B cell (primary cell): ENCODE measurements around the gene LNX1. TPM values are rescaled to one million over a fixed set of nuclear protein-coding genes. Genes with fewer than 3 reads are reported as not detected.

Source experiments
- ATAC-seq: fragments of 200-7000 bp; cut with Tn5 transposase; one replicate; pipeline ENCODE4 v1.10.0; 2021; ENCODE audit warnings: low read depth, mild to moderate bottlenecking, moderate number of reproducible peaks, moderate library complexity
- CTCF ChIA-PET: fragments of 350-600 bp; sonication (Branson Sonifier 250); formaldehyde crosslinking; loops from one replicate; lab custom pipeline; 2021; ENCODE audit warnings: antibody characterized with exemption, inconsistent platforms; lab: Charles Lee
- POLR2A ChIA-PET: fragments of 350-600 bp; sonication (Branson Sonifier 250); formaldehyde crosslinking; loops from one replicate; lab custom pipeline; 2021; ENCODE audit warnings: antibody characterized with exemption; lab: Charles Lee
- DNase-seq: peaks from one replicate; pipeline ENCODE4 v3.0.0; 2013
- H2AFZ ChIP-seq: 2 replicates; pipeline ENCODE4 v1.6.1; 2012; ENCODE audit warnings: mild to moderate bottlenecking, low read depth, low read length; ENCODE audit not compliant: insufficient read depth, poor library complexity, severe bottlenecking
- H3K27ac ChIP-seq, 2 donors: 1 replicate in 1 of 2; 2 replicates in 1 of 2; pipeline ENCODE4 v1.5.1; 2012 to 2013; ENCODE audit warnings: low read length in 2 of 2, mild to moderate bottlenecking in 2 of 2, moderate library complexity in 1 of 2
- H3K27me3 ChIP-seq, 4 experiments: fragments of 200-600 bp in 1 of 4; sonication (generic) in 1 of 4; replicated peaks in 1 of 4; 1 replicate in 2 of 4; 2 replicates in 2 of 4; pipeline versions ENCODE4 v1.6.1 to v1.7.0; 2013 to 2016; ENCODE audit warnings: low read length in 3 of 4, mild to moderate bottlenecking in 2 of 4, mixed read lengths in 1 of 4, moderate library complexity in 1 of 4; ENCODE audit not compliant: insufficient read depth in 4 of 4, control insufficient read depth in 3 of 4; ENCODE audit errors: control extremely low read depth in 1 of 4
- H3K36me3 ChIP-seq, 2 experiments: replicated peaks in 1 of 2; 1 replicate in 1 of 2; 2 replicates in 1 of 2; pipeline versions ENCODE4 v1.6.1 to v1.7.1; 2013; ENCODE audit warnings: low read length in 1 of 2; ENCODE audit not compliant: insufficient read depth in 2 of 2, control insufficient read depth in 1 of 2; ENCODE audit errors: control extremely low read depth in 1 of 2, extremely low read depth in 1 of 2
- H3K4me1 ChIP-seq, 2 donors: fragments of 200-600 bp in 1 of 2; sonication (generic) in 1 of 2; 1 replicate in 1 of 2; 2 replicates in 1 of 2; pipeline versions ENCODE4 v1.5.1 to v1.6.1; 2013 to 2017; ENCODE audit warnings: low read length in 2 of 2; ENCODE audit not compliant: control insufficient read depth in 2 of 2, insufficient read depth in 2 of 2
- H3K4me2 ChIP-seq: replicated peaks from 2 replicates; pipeline ENCODE3; 2012; ENCODE audit warnings: mild to moderate bottlenecking, low read depth, low read length; ENCODE audit not compliant: poor library complexity, severe bottlenecking
- H3K4me3 ChIP-seq, 5 experiments: fragments of 200-600 bp in 1 of 5; sonication (generic) in 1 of 5; 1 replicate in 3 of 5; 2 replicates in 2 of 5; pipeline versions ENCODE4 v1.5.1 to v1.7.0; 2011 to 2016; ENCODE audit warnings: low read length in 4 of 5, mild to moderate bottlenecking in 4 of 5, low read depth in 2 of 5, control low read depth in 1 of 5, moderate library complexity in 1 of 5; ENCODE audit not compliant: insufficient read depth in 1 of 5; ENCODE audit errors: control extremely low read depth in 1 of 5, extremely low read depth in 1 of 5
- H3K79me2 ChIP-seq: fragments of 200-600 bp; sonication (generic); one replicate; pipeline ENCODE4 v1.6.0; 2016; ENCODE audit warnings: low read length; ENCODE audit not compliant: control insufficient read depth, insufficient read depth
- H3K9ac ChIP-seq: fragments of 200-600 bp; sonication (generic); 2 replicates; pipeline ENCODE4 v1.6.1; 2017; ENCODE audit warnings: mild to moderate bottlenecking, low read length, moderate library complexity
- H3K9me3 ChIP-seq, 3 donors: one replicate each; pipeline versions ENCODE4 v1.6.1 to v1.7.1; 2013; ENCODE audit warnings: low read length in 2 of 3; ENCODE audit not compliant: control insufficient read depth in 2 of 3, insufficient read depth in 1 of 3; ENCODE audit errors: control extremely low read depth in 1 of 3
- H4K20me1 ChIP-seq: 2 replicates; pipeline ENCODE4 v1.6.0; 2012; ENCODE audit warnings: mild to moderate bottlenecking, low read length; ENCODE audit not compliant: insufficient read depth, control insufficient read depth, poor library complexity, severe bottlenecking
- H3K27ac Mint-ChIP-seq: one replicate; pipeline ENCODE4 v1.8.0; 2021; ENCODE audit warnings: mixed read lengths
- H3K27me3 Mint-ChIP-seq: one replicate; pipeline ENCODE4 v1.8.0; 2021; ENCODE audit warnings: mixed read lengths
- H3K4me1 Mint-ChIP-seq: one replicate; pipeline ENCODE4 v1.8.0; 2021; ENCODE audit warnings: mixed read lengths
- H3K4me3 Mint-ChIP-seq: one replicate; pipeline ENCODE4 v1.8.0; 2021; ENCODE audit warnings: mixed read lengths
- H3K9me3 Mint-ChIP-seq: one replicate; pipeline ENCODE4 v1.8.0; 2022; ENCODE audit warnings: mixed read lengths; ENCODE audit not compliant: insufficient read depth
- CTCF ChIP-seq: fragments of 200-600 bp; IDR thresholded peaks from one replicate; pipeline ENCODE4 v1.8.0; 2022; ENCODE audit warnings: antibody characterized with exemption, mild to moderate bottlenecking
- EZH2 ChIP-seq: IDR thresholded peaks from 2 replicates; pipeline ENCODE4 v1.6.1; 2012; ENCODE audit warnings: borderline replicate concordance, low read depth, mild to moderate bottlenecking, moderate library complexity, low read length; ENCODE audit not compliant: insufficient read depth, poor library complexity, severe bottlenecking
- WGBS: methylation state at CpG from one replicate; pipeline ENCODE4 v1.1.5; 2013; ENCODE audit warnings: missing lambda C conversion rate; ENCODE audit not compliant: insufficient coverage; 5-methylcytosine and 5-hydroxymethylcytosine counted together
- intact Hi-C: fragments of 100-400 bp; cut with micrococcal nuclease; formaldehyde crosslinking; loops from one replicate; pipeline ENCODE4 v1.10.0; 2022
- polyA plus RNA-seq: library from polyadenylated mRNA; depleted of rRNA; stranded (reverse); fragments of >200 nt; gene quantifications from 2 replicates; pipeline ENCODE4 v1.2.3, GENCODE V29; 2012
- total RNA-seq, 2 donors: library from RNA; stranded (reverse); fragments of 120-200 nt in 1 of 2; gene quantifications; 1 replicate in 1 of 2; 2 replicates in 1 of 2; pipeline versions ENCODE4 v1.2.3 to v1.2.4, GENCODE V29; 2013 to 2022

Gene LNX1
- total and polyA plus RNA-seq, 2 donors (not counting 1 experiment from before 2014, with no cell fraction given), result not detected

GRCh38 chr4:53576676-53577372 lies 14.5 kb downstream of the LNX1 start:
- Mint-ChIP-seq H3K9me3 (no peaks in the 10 kb centered on the region), H3K27ac (no peak overlapping the region), H3K4me3 (no peak overlapping the region), H3K27me3 (no peaks in the 10 kb centered on the region), H3K4me1 (no peaks in the 10 kb centered on the region)
- H3K9me3 ChIP-seq, result no peaks in the 10 kb centered on the region
- no peak for TF ChIP-seq EZH2
- TF ChIP-seq CTCF, result no peak
- ChIA-PET CTCF (no interaction called here), POLR2A (no interaction called here)
- no peak overlapping the region for H2AFZ ChIP-seq
- H3K79me2 ChIP-seq, result no peaks in the 10 kb centered on the region
- WGBS, result 33% methylated on average over 1 of the region's 2 CpGs
- no peaks in the 10 kb centered on the region for H3K4me1 ChIP-seq
- H3K27me3 ChIP-seq, result no peaks in the 10 kb centered on the region
- DNase-seq (no peak), ATAC-seq (no peak)
- no peak overlapping the region for H3K27ac ChIP-seq
- no peak overlapping the region for H3K9ac ChIP-seq
- no peaks in the 10 kb centered on the region for H4K20me1 ChIP-seq
- no peaks in the 10 kb centered on the region for H3K36me3 ChIP-seq
- no peak overlapping the region for H3K4me3 ChIP-seq
- intact Hi-C loops, result no loop called here
- no peak overlapping the region for H3K4me2 ChIP-seq

GRCh38 chr4:53576071-53576617 lies 15.1 kb downstream of the LNX1 start:
- Histone ChIP-seq H3K4me2 (no peak overlapping the region), H3K4me1 (no peaks in the 10 kb centered on the region), H3K27me3 (no peaks in the 10 kb centered on the region), H3K27ac (no peak overlapping the region), H3K9ac (no peak overlapping the region), H2AFZ (no peak overlapping the region), H3K9me3 (peaks cover 0 to 3% (median 0%) of the 10 kb centered on the region in 3 donors), H3K36me3 (no peaks in the 10 kb centered on the region), H3K4me3 (no peak overlapping the region), H3K79me2 (no peaks in the 10 kb centered on the region), H4K20me1 (no peaks in the 10 kb centered on the region)
- ATAC-seq (no peak), DNase-seq (no peak)
- no peaks in the 10 kb centered on the region for H3K27me3 Mint-ChIP-seq
- ChIA-PET POLR2A (no interaction called here), CTCF (no interaction called here)
- no peak overlapping the region for H3K4me3 Mint-ChIP-seq
- no peak overlapping the region for H3K27ac Mint-ChIP-seq
- WGBS, result 93% methylated on average over 8 of the region's 9 CpGs
- intact Hi-C loops, result no loop called here
- H3K9me3 Mint-ChIP-seq, result no peaks in the 10 kb centered on the region
- TF ChIP-seq CTCF (no peak), EZH2 (no peak)
- H3K4me1 Mint-ChIP-seq, result no peaks in the 10 kb centered on the region
